Prostate gland (tissue), 2 donors: Measurements from ENCODE around the gene RAD51B.

Experiments
- CTCF ChIP-seq, 4 experiments: fragments of 200-600 bp in 2 of 4; fragments of 450-650 bp in 2 of 4; sonication (generic) in 2 of 4; IDR thresholded peaks; 1 replicate in 3 of 4; 2 replicates in 1 of 4; pipeline ENCODE4 v1.5.1; 2016 to 2019; ENCODE audit warnings: antibody characterized with exemption in 4 of 4, mild to moderate bottlenecking in 2 of 4, moderate library complexity in 2 of 4
- POLR2A ChIP-seq: fragments of 450-650 bp; IDR thresholded peaks from one replicate; pipeline ENCODE4 v1.6.1; 2016; ENCODE audit warnings: antibody characterized with exemption, mild to moderate bottlenecking
- POLR2AphosphoS5 ChIP-seq: sonication (generic); formaldehyde crosslinking; IDR thresholded peaks from one replicate; pipeline ENCODE4 v1.6.1; 2017; ENCODE audit warnings: antibody characterized with exemption

- no peak for TF ChIP-seq CTCF (IDR thresholded peaks at IDR 0.05)
- TF ChIP-seq POLR2A, result no peak
- no peak for TF ChIP-seq POLR2AphosphoS5
These were observed 831.5 kb downstream of the RAD51B start for GRCh38 chr14:68651075-68651474.
